Mammary epithelial cell (primary cell): ENCODE results near the gene ODAD4.

Source experiments
- CTCF ChIP-seq, 2 donors: IDR thresholded peaks in 1 of 2; conservative IDR thresholded peaks in 1 of 2; 2 replicates each; pipeline ENCODE4 v1.5.1; 2011 to 2012; ENCODE audit warnings: inconsistent platforms in 2 of 2, low read length in 2 of 2, mild to moderate bottlenecking in 2 of 2, control low read depth in 1 of 2, low read depth in 1 of 2; ENCODE audit not compliant: insufficient read depth in 1 of 2; ENCODE audit errors: extremely low read depth in 1 of 2
- EZH2 ChIP-seq: IDR thresholded peaks from 2 replicates; pipeline ENCODE4 v1.6.1; 2012; ENCODE audit warnings: low read length, inconsistent platforms, borderline replicate concordance

- TF ChIP-seq CTCF (conservative IDR thresholded peaks at IDR 0.05 in 1 of 2, IDR thresholded peaks at IDR 0.05 in 1 of 2; ENCODE audit: extremely low read depth in 1 of 2, insufficient read depth in 1 of 2, low read depth in 1 of 2, low read length in 2 of 2), result no peak
- no peak for TF ChIP-seq EZH2
These were observed 58.0 kb downstream of the ODAD4 start for GRCh38 chr17:41988418-41988817.
